GM18498 (cell line): ENCODE measurements around the gene ZNF888.
A peak's percentile ranks its signal among the peaks of the same experiment; 100 is the strongest.
"Not testable (repeated sequence)": the region's sequence is repeated elsewhere in the genome, so short reads cannot be mapped to it uniquely, and the experiment has no call there.

Source experiments
- ATAC-seq: cut with Tn5 transposase; IDR thresholded peaks from one replicate; pipeline ENCODE4 v1.9.1; 2021; ENCODE audit warnings: mild to moderate bottlenecking, moderate library complexity; ENCODE audit not compliant: unreplicated experiment

ZNF888 gene

DNA sequence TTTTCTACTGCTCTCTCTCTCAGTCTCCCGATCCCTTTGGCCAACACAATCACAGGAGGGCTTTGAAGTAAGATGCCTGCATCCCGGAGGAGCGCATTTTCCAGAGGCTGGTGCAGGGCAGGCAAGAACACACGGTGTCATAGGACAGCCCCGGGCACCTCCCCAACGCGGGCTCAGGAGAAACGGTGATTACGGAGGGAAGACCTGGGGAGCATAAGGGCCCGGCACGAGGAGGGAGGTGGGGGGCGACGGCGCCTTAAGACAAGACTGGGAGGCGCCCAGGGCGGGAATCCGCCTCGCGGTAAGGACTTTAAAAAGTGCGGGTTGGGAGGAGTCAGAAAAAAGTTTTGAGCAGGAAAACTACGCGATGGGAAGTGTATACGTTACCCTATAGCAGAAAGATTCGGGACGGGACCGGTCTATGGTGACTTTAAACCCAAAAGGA, 18.7 kb upstream of the ZNF888 start:
- peak; percentile 24 for ATAC-seq

DNA sequence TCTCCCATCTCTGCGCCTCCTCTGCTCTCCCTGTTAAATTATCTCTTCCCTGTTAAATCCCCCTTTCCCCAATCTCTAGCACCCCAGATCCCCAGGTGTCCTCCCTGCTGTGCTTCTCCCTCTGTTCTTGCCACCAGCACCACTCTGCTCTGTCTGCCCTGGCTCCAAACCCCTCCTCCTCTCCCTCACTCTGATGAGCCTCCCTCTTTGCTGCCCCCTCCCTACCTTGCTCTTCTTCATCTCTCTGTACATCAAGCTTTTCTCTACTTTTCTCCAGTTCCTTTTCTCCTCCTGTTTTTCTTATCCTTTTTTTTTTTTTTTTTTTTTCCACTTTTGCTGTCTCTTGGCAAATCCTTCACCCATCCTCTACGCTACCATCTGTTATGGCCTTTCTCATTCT, 18.3 kb upstream of the ZNF888 start:
- ATAC-seq = not testable (repeated sequence)

DNA sequence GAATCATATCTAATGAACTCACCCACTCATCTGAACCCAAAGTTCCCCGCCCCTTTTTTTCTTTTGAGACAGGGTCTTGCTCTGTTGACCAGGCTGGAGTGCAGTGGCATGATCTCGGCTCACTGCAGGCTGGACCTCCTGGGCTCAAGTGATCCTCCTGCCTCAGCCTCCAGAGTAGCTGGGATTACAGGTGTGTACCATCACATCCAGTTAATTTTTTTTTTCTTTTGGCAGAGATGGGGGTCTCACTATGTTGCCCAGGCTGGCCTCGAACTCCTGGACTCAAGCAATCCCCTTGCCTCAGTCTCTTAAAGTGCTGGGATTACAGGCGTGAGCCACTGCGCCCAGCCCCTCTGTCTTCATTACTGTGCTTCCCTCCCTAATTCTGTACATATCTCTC, 17.7 kb upstream of the ZNF888 start:
- not testable (repeated sequence) for ATAC-seq

DNA sequence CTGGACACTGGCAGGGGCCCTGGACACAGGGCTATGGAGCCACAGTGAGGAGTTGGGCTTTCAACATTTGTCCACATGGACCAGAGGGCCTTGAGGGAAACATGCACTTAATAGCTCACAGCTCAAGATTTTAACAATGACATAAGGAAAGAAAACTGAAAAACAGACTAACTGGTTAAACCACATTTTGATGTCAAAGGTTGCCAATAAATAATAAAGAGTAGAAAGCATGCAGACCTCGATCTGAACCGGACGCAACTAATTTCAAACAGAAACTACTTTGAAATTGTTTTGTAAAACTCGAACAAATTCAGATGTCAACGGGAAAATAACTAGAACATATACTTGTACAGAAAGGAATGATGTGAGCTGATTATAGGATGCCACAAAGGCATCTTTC, 15.5 kb upstream of the ZNF888 start:
- no peak for ATAC-seq

DNA sequence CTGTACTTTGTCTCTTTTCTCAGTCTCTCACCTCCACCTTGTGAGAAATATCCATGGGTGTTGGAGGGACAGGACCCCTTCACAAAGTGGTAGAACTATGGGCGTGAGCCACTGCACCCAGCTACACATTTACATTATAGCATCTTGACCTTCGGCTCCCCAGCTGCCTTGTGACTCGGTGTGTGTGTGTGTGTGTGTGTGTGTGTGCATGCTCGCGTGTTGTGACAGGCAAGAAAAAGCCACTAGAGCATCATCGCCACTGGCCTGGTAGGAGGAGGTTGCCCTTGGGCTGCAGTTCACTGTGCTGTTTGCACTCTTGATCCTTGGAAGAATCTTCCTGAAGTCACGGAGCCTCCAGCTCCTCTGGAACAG, 13.7 kb upstream of the ZNF888 start:
- ATAC-seq = no peak

DNA sequence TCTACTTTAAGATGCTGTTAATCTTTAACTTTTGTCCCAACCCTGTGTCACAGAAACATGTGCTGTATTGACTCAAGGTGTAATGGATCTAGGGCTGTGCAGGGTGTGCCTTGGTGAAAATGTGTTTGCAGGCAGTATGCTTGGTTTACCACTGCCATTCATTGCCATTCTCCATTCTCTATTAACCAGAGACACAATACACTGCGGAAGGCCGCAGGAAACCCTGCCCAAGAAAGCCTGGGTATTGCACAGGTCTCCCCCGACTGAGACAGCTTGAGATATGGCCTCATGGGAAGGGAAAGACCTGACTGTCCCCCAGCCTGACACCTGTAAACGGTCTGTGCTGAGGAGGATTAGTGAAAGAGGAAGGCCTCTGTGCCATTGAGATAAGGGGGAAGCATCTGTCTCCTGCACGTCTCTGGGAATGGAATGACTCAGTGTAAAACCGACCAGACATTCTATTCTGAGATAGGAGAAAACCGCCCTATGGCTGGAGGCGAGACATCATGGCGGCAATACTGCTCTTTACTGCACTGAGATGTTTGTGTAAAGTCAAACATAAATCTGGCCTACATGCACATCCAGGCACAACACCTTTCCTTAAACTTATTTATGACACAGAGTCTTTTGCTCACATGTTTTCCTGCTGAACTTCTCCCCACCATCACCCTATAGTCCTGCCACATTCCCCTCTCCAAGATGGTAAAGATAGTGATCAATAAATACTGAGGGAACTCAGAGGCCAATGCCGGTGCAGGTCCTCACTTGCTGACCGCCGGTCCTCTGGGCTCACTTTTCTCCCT, 13.1 kb upstream of the ZNF888 start:
- no peak for ATAC-seq

DNA sequence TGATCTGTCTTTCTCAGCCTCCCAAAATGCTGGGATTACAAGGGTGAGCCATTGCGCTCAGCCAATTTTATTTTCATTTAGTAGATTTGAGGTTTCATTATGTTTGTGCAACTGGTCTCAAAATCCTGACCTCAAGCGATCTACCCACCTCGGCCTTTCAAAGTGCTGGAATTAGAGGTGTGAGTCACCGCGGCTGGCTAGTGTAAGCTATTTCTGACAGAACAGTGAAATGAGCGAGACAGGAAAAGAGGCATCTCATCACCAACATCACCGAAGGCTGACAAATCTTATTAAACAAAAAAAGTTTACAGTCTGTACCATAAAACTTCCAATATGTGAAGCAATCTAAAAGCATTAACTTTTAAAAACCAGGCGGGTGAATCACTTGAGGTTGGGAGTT, 12.2 kb upstream of the ZNF888 start:
- ATAC-seq = no peak

DNA sequence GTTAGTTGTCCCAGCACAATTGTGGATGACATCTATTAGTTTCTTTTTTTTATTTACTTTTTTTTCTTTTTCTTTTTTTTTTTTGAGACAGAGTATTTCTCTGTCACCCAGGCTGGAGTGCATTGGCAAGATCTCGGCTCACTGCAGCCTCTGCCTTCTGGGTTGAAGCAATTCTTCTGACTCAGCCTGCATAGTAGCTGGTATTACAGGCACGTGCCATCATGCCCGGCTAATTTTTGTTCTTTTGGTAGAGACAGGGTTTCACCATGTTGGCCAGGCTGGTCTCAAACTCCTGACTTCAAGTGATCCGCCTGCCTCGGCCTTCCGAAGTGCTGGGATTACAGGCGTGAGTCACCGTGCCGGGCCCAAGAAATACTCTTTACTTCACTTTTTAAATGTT, 1.4 kb upstream of the ZNF888 start:
- not testable (repeated sequence) for ATAC-seq

DNA sequence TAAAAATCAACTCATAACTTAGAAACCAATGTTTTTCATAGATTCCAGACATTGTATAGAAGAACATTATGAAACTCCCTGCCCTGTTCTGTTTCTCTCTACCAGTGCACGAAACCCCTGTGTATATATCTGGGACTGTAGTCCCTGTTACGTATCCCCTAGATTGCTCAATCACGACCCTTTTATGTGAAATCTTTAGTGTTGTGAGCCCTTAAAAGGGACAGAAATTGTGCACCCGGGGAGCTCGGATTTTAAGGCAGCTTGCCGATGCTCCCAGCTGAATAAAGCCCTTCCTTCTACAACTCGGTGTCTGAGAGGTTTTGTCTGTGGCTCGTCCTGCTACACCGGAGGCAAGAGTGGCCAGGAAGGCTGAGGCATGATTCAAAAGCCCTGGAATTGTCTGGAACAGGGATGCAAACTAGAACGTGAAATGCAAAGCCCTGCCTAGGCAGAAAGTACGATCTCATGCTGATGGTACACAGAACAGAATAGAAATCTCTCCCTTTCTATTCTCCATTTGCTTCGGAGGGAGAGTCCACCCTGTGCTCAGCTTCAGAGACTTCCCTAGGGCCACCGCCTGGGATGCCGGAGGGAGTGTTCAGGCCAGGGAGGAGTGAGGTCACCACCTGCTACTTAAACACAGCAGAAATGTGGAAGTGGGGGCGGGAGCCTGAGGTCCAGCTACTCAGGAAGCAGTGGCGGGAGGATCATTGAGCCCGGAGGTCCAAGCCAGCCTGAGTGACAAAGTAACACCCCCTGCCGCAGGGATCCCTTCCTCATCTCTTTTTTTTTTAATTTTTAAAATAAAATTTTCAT, 758 bp upstream of the ZNF888 start:
- no peak for ATAC-seq

DNA sequence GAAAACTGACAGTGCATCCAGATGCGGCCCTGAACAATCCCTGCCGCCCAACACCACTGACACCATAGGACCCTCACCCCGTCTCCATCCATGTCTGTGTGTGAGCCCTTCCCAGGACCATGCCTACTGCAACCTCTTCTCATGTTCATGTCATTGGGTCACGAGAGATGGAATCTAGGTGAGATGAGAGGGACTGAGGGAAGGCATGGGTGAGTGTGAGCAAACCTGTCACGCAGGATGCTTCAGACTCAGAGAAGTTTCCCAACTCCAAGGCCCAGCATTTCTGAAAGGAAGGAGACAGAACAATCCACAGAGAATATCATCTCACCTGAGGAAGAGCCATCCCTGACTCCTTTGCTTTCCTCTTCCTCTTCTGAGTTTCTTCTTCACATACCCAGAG, 5.7 kb downstream of the ZNF888 start:
- no peak for ATAC-seq

DNA sequence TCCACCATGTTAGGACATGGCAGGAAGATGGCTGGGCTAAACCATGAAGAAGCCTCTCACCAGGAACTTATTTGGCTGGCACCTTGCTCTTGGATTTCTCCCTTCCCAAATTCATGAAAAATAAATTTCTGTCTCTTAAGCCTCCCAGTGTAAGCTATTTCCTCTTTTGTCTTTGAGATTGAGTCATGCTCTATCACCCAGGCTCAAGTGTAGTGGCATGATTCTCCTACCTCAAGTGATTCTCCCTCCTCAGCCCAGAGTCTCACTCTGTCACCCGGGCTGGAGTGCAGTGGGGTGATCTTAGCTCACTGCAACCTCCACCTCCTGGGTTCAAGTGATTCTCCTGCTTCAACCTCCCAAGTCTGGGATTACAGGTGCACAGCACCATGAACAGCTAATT, 12.6 kb downstream of the ZNF888 start:
- no peak for ATAC-seq

DNA sequence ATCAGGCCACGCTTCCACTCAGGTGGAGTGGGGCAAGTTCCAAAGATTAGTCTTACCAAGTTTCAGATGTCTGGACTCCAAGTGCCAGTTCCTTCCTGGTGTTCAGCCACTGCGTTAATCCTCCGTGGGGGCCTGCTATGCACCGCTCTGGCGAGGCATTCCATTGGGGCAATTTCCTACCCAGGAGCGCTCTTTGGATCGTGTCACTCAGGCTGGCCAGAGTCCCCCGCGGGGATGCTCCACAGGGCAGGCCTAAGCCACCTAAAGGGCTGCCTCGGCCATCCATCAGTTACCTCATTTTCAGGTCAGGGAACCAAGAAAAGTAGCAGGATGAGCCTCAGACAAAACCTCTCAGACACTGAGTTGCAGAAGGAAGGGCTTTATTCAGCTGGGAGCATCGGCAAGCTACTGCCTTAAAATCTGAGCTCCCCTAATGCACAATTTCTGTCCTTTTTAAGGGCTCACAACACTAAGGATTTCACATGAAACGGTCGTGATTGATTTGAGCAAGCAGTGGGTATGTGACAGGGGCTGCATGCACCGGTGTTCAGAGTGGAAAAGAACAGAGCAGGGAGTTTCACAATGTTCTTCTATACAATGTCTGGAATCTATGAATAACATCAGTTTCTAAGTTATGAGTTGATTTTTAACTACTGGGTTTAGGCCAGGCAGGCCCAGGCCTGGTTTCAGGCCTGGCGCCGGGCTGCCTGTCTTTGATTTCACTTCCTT, 19.0 kb downstream of the ZNF888 start:
- ATAC-seq = not testable (repeated sequence)

DNA sequence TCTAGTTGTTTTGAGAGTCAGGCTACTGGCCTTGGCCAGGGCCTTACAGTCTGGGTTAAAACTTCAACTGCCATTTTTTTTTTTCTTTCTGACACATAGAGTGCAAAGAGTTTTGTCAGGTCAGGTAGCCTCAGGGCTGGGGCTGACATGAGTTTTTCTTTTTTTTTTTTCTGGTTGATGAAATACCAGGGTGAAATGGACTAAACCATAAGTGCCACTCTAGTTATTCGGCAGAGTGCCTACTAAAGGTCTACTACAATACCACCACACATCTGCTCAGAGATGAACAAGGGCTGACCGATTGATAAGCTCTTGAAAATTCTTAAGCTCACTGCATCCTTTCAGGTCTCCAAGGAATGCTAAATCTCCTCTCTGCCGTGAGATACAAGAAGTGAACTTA, 21.4 kb downstream of the ZNF888 start:
- ATAC-seq = no peak

DNA sequence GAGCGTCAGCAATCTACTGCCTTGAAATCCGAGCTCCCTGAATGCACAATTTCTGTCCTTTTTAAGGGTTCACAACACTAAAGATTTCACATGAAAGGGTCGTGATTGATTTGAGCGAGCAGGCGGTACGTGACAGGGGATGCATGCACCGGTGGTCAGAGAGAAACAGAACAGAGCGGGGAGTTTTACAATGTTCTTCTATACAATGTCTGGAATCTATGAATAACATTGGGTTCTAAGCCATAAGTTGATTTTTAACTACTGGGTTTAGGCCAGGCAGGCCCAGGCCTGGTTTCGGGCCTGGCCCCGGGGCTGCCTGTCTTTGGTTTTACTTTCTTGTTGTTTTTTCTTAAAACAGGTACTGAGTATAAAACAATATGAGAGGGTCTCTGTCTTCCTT, 24.6 kb downstream of the ZNF888 start:
- ATAC-seq = not testable (repeated sequence)

DNA sequence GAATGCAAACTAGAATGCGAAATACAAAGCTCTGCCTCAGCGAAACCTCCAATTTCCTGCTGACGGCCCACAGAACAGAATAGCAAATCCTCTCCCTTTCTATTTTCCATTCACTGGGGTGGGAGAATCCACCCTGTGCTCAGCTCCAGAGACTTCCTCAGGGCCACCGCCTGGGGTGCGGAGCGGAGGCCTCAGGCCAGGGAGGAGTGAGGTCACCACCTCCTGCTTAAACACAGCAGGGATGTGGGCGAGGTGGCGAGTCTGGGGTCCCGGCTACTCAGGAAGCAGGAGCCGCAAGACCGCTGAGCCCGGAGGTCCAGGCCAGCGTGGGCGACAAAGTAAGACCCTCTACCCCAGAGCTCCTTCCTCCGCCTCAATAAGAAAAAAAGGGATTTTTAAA, 25.1 kb downstream of the ZNF888 start:
- ATAC-seq = no peak

DNA sequence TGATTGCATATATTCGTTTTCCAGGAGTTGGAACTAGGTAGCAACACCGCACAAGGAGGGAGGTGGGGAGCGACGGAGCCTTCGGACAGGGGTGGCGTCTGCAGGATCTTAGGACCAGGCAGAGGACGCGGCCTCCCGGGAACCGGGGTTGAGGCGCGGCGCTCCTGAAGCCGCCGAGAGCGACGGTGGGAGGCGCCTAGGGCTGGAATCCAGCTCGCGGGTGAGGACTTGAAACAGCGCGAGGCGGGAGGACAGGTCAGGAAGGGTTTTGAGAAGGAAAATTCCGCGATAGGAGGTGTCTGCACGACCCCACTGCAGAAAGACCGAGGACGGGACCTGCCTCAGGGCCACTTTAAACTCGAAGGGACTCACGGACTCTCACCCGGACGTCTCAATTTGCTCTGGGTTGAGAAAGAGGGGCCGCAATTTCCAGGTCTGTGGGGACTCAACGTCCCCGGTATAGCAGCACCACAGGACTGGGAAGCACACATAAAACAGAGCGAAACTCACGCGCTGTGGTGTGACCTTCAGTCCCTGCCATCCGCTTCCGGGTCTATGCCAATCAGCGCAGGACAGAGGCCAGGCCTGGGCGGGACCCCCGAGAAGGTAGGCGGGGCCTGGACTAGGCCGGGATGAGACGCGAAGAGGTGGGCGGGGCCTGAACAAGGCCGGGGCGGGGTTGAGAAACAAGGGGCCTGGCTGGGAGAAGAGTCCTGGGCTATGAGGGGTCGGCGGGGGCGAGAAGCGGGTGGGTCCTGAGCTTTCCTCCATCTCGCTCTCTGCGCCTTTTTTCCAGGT, 25.9 kb downstream of the ZNF888 start, which contains the start of gene ZNF320:
Gene ZNF320, minus strand, starts transcription at position 498 of the 798 bp plus-strand sequence. CDS start 7,380 bp downstream, outside the sequence.
- ATAC-seq = peak; percentile 96

DNA sequence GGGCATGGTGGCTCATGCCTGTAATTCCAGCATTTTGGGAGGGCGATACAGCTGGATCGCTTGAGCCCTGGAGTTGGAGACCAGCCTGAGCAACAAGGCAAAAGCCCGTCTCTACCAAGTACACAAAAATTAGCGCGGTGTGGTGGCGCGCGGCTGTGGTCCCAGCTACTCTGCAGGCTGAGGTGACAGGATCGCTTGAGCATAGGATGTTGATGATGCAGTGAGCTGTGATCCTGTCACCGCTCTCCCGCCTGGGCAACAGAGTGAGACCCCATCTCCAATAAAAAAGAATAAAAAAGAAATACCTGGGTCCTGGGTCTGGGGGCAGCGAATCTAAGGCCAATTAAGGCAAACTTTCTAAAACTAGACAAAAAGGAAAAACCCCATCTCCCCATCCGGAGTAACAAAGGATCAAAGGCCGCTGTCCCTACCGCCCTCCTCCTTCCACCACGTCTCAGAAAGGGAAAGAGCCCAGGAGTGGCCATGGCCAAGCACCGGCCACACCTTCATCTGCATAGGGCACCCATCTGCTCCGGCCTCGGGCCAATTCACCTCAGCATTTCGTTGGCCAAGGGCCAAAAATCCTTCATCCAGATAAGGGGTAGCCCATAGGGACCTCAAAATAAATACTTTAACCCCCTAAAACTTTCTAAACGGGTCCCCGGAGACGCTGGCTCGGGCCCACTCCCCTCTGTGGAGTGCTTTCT, 26.6 kb downstream of the ZNF888 start:
- peak; percentile 30 for ATAC-seq

DNA sequence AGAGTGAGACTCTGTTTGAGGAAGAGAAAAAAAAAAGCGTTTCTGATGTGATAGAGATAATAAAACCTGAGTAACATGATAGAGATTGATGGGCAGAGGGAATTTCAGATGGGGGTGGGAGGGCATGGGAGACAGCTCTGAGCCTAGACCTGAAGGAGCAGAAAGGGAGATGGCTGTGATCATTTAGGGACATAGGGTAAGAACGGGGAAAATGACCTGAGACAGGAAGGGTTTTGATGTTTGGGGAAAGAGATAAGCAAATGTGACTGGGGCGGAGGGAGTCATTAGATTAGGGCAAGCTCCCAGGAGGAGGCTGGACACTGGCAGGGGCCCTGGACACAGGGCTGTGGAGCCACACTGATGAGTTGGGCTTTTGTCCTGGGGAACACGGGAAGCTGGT, 31.9 kb downstream of the ZNF888 start:
- ATAC-seq = no peak

DNA sequence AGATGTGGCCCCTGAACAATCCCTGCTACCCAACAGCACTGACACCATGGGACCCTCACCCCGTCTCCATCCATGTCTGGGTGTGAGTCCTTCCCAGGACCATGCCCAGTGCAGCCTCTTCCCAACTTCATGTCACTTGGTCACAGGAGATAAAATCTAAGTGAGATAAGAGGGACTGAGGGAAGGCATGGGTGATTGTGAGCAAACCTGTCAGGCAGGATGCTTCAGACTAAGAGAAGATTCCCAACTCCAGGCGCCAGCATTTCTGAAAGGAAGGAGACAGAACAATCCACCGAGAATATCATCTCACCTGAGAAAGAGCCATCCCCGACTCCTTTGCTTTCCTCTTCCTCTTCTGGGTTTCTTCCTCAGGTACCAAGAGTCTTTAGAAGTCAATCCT, 33.3 kb downstream of the ZNF888 start:
- ATAC-seq = no peak

DNA sequence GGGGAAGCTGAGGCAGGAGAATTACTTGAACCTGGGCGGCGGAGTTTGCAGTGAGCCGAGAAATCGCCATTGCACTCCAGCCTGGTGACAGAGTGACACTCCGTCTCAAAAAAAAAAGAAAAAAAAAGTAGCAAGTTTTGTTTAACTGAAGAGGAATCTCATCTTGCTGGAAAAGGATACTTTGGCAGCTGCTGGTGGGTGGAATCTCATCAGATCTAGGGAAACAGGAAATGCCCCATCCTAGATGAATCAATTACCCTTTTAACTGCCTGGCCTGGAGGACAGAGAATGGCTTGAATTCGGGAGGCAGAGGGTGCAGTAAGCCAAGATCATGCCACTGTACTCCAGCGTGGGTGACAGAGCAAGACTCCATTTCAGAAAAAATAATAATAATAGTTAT, 34.2 kb downstream of the ZNF888 start:
- no peak for ATAC-seq
